ENCODE results near the gene FGFR3.

Gene FGFR3

GRCh38 chr4:1850276-1850675, 57.2 kb downstream of the FGFR3 start:
- H3K4me3 ChIP-seq (replicated peaks; ENCODE audit: low read depth, low read length): no peak overlapping the region
- TF ChIP-seq, protein P1, sequence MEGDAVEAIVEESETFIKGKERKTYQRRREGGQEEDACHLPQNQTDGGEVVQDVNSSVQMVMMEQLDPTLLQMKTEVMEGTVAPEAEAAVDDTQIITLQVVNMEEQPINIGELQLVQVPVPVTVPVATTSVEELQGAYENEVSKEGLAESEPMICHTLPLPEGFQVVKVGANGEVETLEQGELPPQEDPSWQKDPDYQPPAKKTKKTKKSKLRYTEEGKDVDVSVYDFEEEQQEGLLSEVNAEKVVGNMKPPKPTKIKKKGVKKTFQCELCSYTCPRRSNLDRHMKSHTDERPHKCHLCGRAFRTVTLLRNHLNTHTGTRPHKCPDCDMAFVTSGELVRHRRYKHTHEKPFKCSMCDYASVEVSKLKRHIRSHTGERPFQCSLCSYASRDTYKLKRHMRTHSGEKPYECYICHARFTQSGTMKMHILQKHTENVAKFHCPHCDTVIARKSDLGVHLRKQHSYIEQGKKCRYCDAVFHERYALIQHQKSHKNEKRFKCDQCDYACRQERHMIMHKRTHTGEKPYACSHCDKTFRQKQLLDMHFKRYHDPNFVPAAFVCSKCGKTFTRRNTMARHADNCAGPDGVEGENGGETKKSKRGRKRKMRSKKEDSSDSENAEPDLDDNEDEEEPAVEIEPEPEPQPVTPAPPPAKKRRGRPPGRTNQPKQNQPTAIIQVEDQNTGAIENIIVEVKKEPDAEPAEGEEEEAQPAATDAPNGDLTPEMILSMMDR (IDR thresholded peaks at IDR 0.05; ENCODE audit: low read depth, low read length, missing control alignments): no peak
- DNase-seq (ENCODE audit: extremely low read depth, low read depth): no peak

- no peak overlapping the region for H3K4me3 ChIP-seq (replicated peaks; ENCODE audit: low read depth, low read length)
- DNase-seq (ENCODE audit: extremely low read depth, low read depth): no peak
- TF ChIP-seq, protein P1 (IDR thresholded peaks at IDR 0.05; ENCODE audit: low read depth, low read length, missing control alignments): no peak
Observed at GRCh38 chr4:1851160-1851559, 58.1 kb downstream of the FGFR3 start.

DNA sequence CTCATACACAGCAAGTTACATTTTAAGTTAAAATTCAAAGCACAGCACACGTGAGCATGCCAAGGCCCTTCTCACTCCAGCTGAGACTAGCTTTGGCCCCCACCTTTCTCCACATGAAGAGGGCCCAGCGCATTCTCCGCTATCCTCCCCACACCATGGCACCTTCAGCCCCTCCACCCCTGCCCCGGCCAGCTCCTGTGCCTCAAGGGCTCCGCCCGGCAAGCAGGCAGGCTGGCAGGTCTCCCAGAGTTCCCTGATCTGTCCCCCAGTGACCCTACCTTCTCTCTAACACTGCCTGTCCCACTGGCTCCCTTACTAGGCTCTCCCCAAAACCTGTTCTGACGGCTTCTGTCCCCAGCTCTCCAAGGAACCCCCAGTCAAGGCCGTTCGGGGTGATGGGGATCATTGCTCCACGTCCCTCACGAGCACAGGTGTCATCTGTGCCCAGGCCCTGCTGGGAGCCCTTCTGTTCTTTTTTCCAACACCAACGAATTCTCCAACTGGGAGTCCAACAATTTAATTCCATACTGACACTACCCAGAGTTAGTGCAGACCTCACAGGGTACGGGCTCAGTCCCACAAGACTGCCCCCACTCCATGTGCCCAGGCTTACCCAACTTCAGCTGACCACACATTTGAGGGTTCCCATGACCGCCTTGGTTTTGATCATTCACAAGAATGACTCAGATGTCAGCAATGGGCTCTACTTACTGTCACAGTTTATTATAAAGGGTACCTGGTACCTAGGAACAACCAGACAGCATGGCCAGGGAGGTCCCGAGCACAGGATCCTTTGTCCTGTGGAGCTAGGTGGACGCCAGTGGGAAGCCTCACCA, 58.7 kb downstream of the FGFR3 start:
- TF ChIP-seq, protein P1 (IDR thresholded peaks at IDR 0.05; ENCODE audit: low read depth, low read length, missing control alignments): no peak
- no peak for DNase-seq (ENCODE audit: extremely low read depth, low read depth)
- no peak overlapping the region for H3K4me3 ChIP-seq (replicated peaks; ENCODE audit: low read depth, low read length)

GRCh38 chr4:1852904-1853623, 60.0 kb downstream of the FGFR3 start:
- TF ChIP-seq, protein P1 (IDR thresholded peaks at IDR 0.05; ENCODE audit: low read depth, low read length, missing control alignments): no peak
- H3K4me3 ChIP-seq (replicated peaks; ENCODE audit: low read depth, low read length): no peak overlapping the region

GRCh38 chr4:1854752-1855151, 61.7 kb downstream of the FGFR3 start:
- H3K4me3 ChIP-seq (replicated peaks; ENCODE audit: low read depth, low read length): peak overlapping the region; percentile 94
- TF ChIP-seq, protein P1 (IDR thresholded peaks at IDR 0.05; ENCODE audit: low read depth, low read length, missing control alignments): no peak
- no peak for DNase-seq (ENCODE audit: extremely low read depth, low read depth)

More at GRCh38 chr4:1852904-1853623, 60.0 kb downstream of the FGFR3 start:
- DNase-seq (ENCODE audit: extremely low read depth, low read depth): no peak

- no peak for DNase-seq (ENCODE audit: extremely low read depth, low read depth)
- TF ChIP-seq, protein P1 (IDR thresholded peaks at IDR 0.05; ENCODE audit: low read depth, low read length, missing control alignments): no peak
- peak overlapping the region; percentile 94 for H3K4me3 ChIP-seq (replicated peaks; ENCODE audit: low read depth, low read length)
Observed at GRCh38 chr4:1855333-1856070, 62.4 kb downstream of the FGFR3 start.

Measured in HFF-Myc (cell line).